Upper lobe of left lung (tissue), 4 donors: ENCODE measurements around the gene ACSS2.

Experiments
- EP300 ChIP-seq, 4 donors: sonication (generic); formaldehyde crosslinking; IDR thresholded peaks; one replicate each; pipeline ENCODE4 v1.5.1; 2017; ENCODE audit warnings: antibody characterized with exemption in 4 of 4, control low read depth in 2 of 4
- POLR2A ChIP-seq, 4 donors: fragments of 450-650 bp; IDR thresholded peaks; one replicate each; pipeline ENCODE4 v1.5.1; 2016 to 2017; ENCODE audit warnings: antibody characterized with exemption in 4 of 4, mild to moderate bottlenecking in 2 of 4
- POLR2AphosphoS5 ChIP-seq, 2 donors: sonication (generic); formaldehyde crosslinking; IDR thresholded peaks; one replicate each; pipeline ENCODE4 v1.5.1; 2017; ENCODE audit warnings: antibody characterized with exemption in 2 of 2
- TF ChIP-seq, protein P1 (sequence below), 6 experiments: fragments of 450-650 bp in 4 of 6; fragments of 200-600 bp in 2 of 6; sonication (generic) in 2 of 6; IDR thresholded peaks; one replicate each; pipeline ENCODE4 v1.5.1; 2016 to 2019; ENCODE audit warnings: antibody characterized with exemption in 6 of 6

DNA sequence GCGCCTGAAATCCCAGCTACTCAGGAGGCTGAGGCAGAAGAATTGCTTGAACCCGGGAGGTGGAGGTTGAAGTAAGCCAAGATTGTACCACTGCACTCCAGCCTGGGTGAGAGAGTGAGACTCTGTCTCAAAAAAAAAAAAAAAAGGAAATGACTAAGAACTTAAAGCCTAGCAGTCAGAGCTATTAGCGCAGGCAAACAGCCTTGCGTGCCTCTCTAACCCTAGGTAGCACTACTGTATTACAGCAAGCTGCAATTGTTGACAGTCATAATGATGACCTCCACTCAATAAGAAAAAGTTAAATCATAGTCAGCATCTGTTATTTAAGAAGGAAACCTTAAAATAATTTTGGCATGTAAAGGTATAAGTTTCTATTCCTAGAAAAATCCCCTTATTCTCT is 64.8 kb downstream of the ACSS2 start:
- TF ChIP-seq, protein P1, sequence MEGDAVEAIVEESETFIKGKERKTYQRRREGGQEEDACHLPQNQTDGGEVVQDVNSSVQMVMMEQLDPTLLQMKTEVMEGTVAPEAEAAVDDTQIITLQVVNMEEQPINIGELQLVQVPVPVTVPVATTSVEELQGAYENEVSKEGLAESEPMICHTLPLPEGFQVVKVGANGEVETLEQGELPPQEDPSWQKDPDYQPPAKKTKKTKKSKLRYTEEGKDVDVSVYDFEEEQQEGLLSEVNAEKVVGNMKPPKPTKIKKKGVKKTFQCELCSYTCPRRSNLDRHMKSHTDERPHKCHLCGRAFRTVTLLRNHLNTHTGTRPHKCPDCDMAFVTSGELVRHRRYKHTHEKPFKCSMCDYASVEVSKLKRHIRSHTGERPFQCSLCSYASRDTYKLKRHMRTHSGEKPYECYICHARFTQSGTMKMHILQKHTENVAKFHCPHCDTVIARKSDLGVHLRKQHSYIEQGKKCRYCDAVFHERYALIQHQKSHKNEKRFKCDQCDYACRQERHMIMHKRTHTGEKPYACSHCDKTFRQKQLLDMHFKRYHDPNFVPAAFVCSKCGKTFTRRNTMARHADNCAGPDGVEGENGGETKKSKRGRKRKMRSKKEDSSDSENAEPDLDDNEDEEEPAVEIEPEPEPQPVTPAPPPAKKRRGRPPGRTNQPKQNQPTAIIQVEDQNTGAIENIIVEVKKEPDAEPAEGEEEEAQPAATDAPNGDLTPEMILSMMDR (IDR thresholded peaks at IDR 0.05), result no peak
- TF ChIP-seq EP300 (IDR thresholded peaks at IDR 0.05) (no peak), POLR2A (IDR thresholded peaks at IDR 0.05) (no peak), POLR2AphosphoS5 (IDR thresholded peaks at IDR 0.05) (no peak)
